Esophagus muscularis mucosa (tissue), 4 donors: Measurements from ENCODE around the gene KIF3A. TPM values are rescaled to one million over a fixed set of nuclear protein-coding genes. Genes with fewer than 3 reads are reported as not detected.

Experiments used
- DNase-seq: peaks from one replicate; pipeline ENCODE4 v3.0.0-alpha.2; 2017; ENCODE audit errors: extremely low spot score
- H3K27ac ChIP-seq, 4 donors: fragments of 200-600 bp; sonication (generic); replicated peaks in 1 of 4; 1 replicate in 3 of 4; 2 replicates in 1 of 4; pipeline ENCODE4 v1.5.1; 2016 to 2019; ENCODE audit warnings: mild to moderate bottlenecking in 1 of 4
- H3K27me3 ChIP-seq, 4 donors: fragments of 200-600 bp; sonication (generic); one replicate each; pipeline versions ENCODE4 v1.5.1 to v1.6.0; 2016 to 2019
- H3K36me3 ChIP-seq, 4 donors: fragments of 200-600 bp; sonication (generic); one replicate each; pipeline ENCODE4 v1.5.1; 2016 to 2019
- H3K4me1 ChIP-seq, 4 donors: fragments of 200-600 bp; sonication (generic); one replicate each; pipeline ENCODE4 v1.5.1; 2016 to 2019
- H3K4me3 ChIP-seq, 4 donors: fragments of 200-600 bp; sonication (generic); 1 replicate in 2 of 4; 2 replicates in 2 of 4; pipeline ENCODE4 v1.5.1; 2016 to 2019; ENCODE audit warnings: mild to moderate bottlenecking in 4 of 4, moderate library complexity in 1 of 4
- H3K9me3 ChIP-seq, 4 donors: fragments of 200-600 bp; sonication (generic); 1 replicate in 3 of 4; 2 replicates in 1 of 4; pipeline ENCODE4 v1.5.1; 2016 to 2019
- CTCF ChIP-seq, 3 experiments: fragments of 200-600 bp in 2 of 3; fragments of 450-650 bp in 1 of 3; sonication (generic) in 2 of 3; IDR thresholded peaks; one replicate each; pipeline ENCODE4 v1.5.1; 2017 to 2019; ENCODE audit warnings: antibody characterized with exemption in 3 of 3, mild to moderate bottlenecking in 2 of 3, moderate library complexity in 1 of 3
- EP300 ChIP-seq: sonication (generic); formaldehyde crosslinking; IDR thresholded peaks from one replicate; pipeline ENCODE4 v1.6.1; 2017; ENCODE audit warnings: antibody characterized with exemption
- POLR2A ChIP-seq: fragments of 450-650 bp; IDR thresholded peaks from one replicate; pipeline ENCODE4 v1.6.1; 2017; ENCODE audit warnings: antibody characterized with exemption, moderate library complexity, mild to moderate bottlenecking, low read depth
- POLR2AphosphoS5 ChIP-seq, 2 donors: sonication (generic); formaldehyde crosslinking; IDR thresholded peaks; one replicate each; pipeline ENCODE4 v1.6.1; 2017; ENCODE audit warnings: antibody characterized with exemption in 2 of 2
- WGBS: methylation state at CpG from one replicate; pipeline ENCODE4 v1.1.5; 2018; 5-methylcytosine and 5-hydroxymethylcytosine counted together
- intact Hi-C: fragments of 100-400 bp; cut with DNase I; formaldehyde crosslinking; loops from one replicate; pipeline ENCODE4 v1.15.1; 2023
- total RNA-seq, 4 donors: library from RNA; depleted of rRNA; stranded (reverse); fragments of >200 nt; gene quantifications; one replicate each; pipeline versions ENCODE4 v1.1.0 to v1.2.1, GENCODE V29; 2016

The KIF3A gene
- total RNA-seq, 4 donors from 2014 or later, result 5.5 to 9.6 (median 8.3) TPM

- peaks cover 15 to 42% (median 33%) of the 10 kb centered on the region in 4 donors for H3K36me3 ChIP-seq
- H3K27ac ChIP-seq, result no peak overlapping the region
- no peaks in the 10 kb centered on the region for H3K27me3 ChIP-seq
- no peak overlapping the region for H3K4me3 ChIP-seq
- no peaks in the 10 kb centered on the region for H3K9me3 ChIP-seq
- DNase-seq, result no peak
- TF ChIP-seq EP300 (no peak), POLR2A (no peak)
- intact Hi-C loops, result loop anchor here (10.0 kb wide), 1 partner anchor 60 kb away; the partner anchor contains the start of gene SOWAHA
- H3K4me1 ChIP-seq, result no peaks in the 10 kb centered on the region
Measured at GRCh38 chr5:132754947-132755346, 17.6 kb upstream of the KIF3A start.

GRCh38 chr5:132754111-132754510 is 16.8 kb upstream of the KIF3A start:
- no peak overlapping the region for H3K27ac ChIP-seq
- no peaks in the 10 kb centered on the region for H3K9me3 ChIP-seq
- TF ChIP-seq POLR2AphosphoS5 (IDR thresholded peaks at IDR 0.05) (no peak), EP300 (no peak), POLR2A (no peak), CTCF (IDR thresholded peaks at IDR 0.05) (no peak)
- whole genome bisulfite sequencing, result 100% methylated on average over 4 of the region's 4 CpGs
- no peak overlapping the region for H3K4me3 ChIP-seq
- intact Hi-C loops, result loop anchor here (10.0 kb wide), 1 partner anchor 61 kb away; the partner anchor contains the start of gene SOWAHA
- H3K4me1 ChIP-seq, result no peaks in the 10 kb centered on the region
- no peak for DNase-seq
- peaks cover 13 to 34% (median 24%) of the 10 kb centered on the region in 4 donors for H3K36me3 ChIP-seq
- no peaks in the 10 kb centered on the region for H3K27me3 ChIP-seq

GRCh38 chr5:132753135-132753987 is 16.0 kb upstream of the KIF3A start:
- TF ChIP-seq EP300, result no peak
- no peak for TF ChIP-seq POLR2A
- no peak for TF ChIP-seq CTCF (IDR thresholded peaks at IDR 0.05)
- no peak for TF ChIP-seq POLR2AphosphoS5 (IDR thresholded peaks at IDR 0.05)
- Histone ChIP-seq H3K36me3 (peaks cover 8 to 26% (median 18%) of the 10 kb centered on the region in 4 donors), H3K27ac (no peak overlapping the region), H3K27me3 (peaks cover 0 to 5% (median 0%) of the 10 kb centered on the region in 4 donors), H3K9me3 (no peaks in the 10 kb centered on the region), H3K4me1 (no peaks in the 10 kb centered on the region), H3K4me3 (no peak overlapping the region)
- WGBS, result 73% methylated on average over 2 of the region's 2 CpGs
- intact Hi-C loops, result loop anchor here (10.0 kb wide), 1 partner anchor 61 kb away; the partner anchor contains the start of gene SOWAHA
- no peak for DNase-seq

- Histone ChIP-seq H3K27ac (no peak overlapping the region), H3K4me1 (peaks cover under 1 to 3% (median 3%) of the 10 kb centered on the region in 4 donors), H3K27me3 (peaks cover under 1 to 12% (median 6%) of the 10 kb centered on the region in 4 donors), H3K4me3 (no peak overlapping the region), H3K36me3 (peaks cover 7 to 19% (median 11%) of the 10 kb centered on the region in 4 donors), H3K9me3 (no peaks in the 10 kb centered on the region)
- TF ChIP-seq EP300 (no peak), POLR2AphosphoS5 (IDR thresholded peaks at IDR 0.05) (no peak), CTCF (IDR thresholded peaks at IDR 0.05) (no peak), POLR2A (no peak)
- intact Hi-C loops, result loop anchor here (10.0 kb wide), 1 partner anchor 62 kb away; the partner anchor contains the start of gene SOWAHA
- no peak for DNase-seq
- 93% methylated on average over 1 of the region's 1 CpG for WGBS
Measured at GRCh38 chr5:132752581-132753125, 15.3 kb upstream of the KIF3A start.
